Esophagus squamous epithelium (tissue), 5 donors: ENCODE data around the gene TNFRSF25. TPM values are rescaled to one million over a fixed set of nuclear protein-coding genes. Genes with fewer than 3 reads are reported as not detected.

Experiments used
- DNase-seq: peaks from one replicate; lab custom pipeline; 2025; lab: John Stamatoyannopoulos, UW
- H3K27ac ChIP-seq, 4 donors: fragments of 200-600 bp; sonication (generic); one replicate each; pipeline ENCODE4 v1.5.1; 2016 to 2019; ENCODE audit warnings: mild to moderate bottlenecking in 1 of 4
- H3K27me3 ChIP-seq, 4 donors: fragments of 200-600 bp; sonication (generic); 1 replicate in 3 of 4; 2 replicates in 1 of 4; pipeline versions ENCODE4 v1.5.1 to v1.6.0; 2017 to 2021; ENCODE audit warnings: antibody characterized with exemption in 1 of 4
- H3K36me3 ChIP-seq, 3 donors: fragments of 200-600 bp; sonication (generic); one replicate each; pipeline ENCODE4 v1.5.1; 2016 to 2019
- H3K4me1 ChIP-seq, 3 donors: fragments of 200-600 bp; sonication (generic); one replicate each; pipeline ENCODE4 v1.5.1; 2017 to 2019
- H3K4me3 ChIP-seq, 4 donors: fragments of 200-600 bp; sonication (generic); 1 replicate in 3 of 4; 2 replicates in 1 of 4; pipeline ENCODE4 v1.5.1; 2016 to 2019; ENCODE audit warnings: mild to moderate bottlenecking in 2 of 4, moderate library complexity in 1 of 4
- H3K9me3 ChIP-seq, 3 donors: fragments of 200-600 bp; sonication (generic); one replicate each; pipeline ENCODE4 v1.5.1; 2016 to 2019
- CTCF ChIP-seq, 6 experiments: fragments of 450-650 bp in 4 of 6; fragments of 200-600 bp in 2 of 6; sonication (generic) in 2 of 6; IDR thresholded peaks; one replicate each; pipeline ENCODE4 v1.5.1; 2016 to 2019; ENCODE audit warnings: antibody characterized with exemption in 6 of 6, mild to moderate bottlenecking in 4 of 6, moderate library complexity in 4 of 6
- POLR2A ChIP-seq, 4 donors: fragments of 450-650 bp; IDR thresholded peaks; one replicate each; pipeline ENCODE4 v1.6.1; 2017; ENCODE audit warnings: antibody characterized with exemption in 4 of 4, mild to moderate bottlenecking in 4 of 4, moderate library complexity in 3 of 4
- WGBS, 2 donors: methylation state at CpG; one replicate each; pipeline ENCODE4 v1.1.5; 2018; 5-methylcytosine and 5-hydroxymethylcytosine counted together
- intact Hi-C: fragments of 100-400 bp; cut with DNase I; formaldehyde crosslinking; loops from one replicate; pipeline ENCODE4 v1.15.0; 2022
- total RNA-seq, 4 donors: library from RNA; depleted of rRNA; stranded (reverse); fragments of >200 nt; gene quantifications; one replicate each; pipeline ENCODE4 v1.1.0, GENCODE V29; 2016
- donor health status: DM: yes; HTN: yes; CAD: no.

Gene TNFRSF25
- total RNA-seq, result 10 to 100 TPM; 22.1 to 47.3 (median 34.3) TPM

- Histone ChIP-seq H3K27ac (peak within 1 kb of the TSS in 2 of 4 donors; percentile 33 to 39), H3K9me3 (no peaks in the 10 kb centered on the region), H3K36me3 (peaks cover 26 to 100% (median 45%) of the 10 kb centered on the region in 3 donors), H3K4me3 (peak within 1 kb of the TSS; percentile 7 to 37 (median 24)), H3K27me3 (peaks cover 0 to 39% (median 0%) of the 10 kb centered on the region in 4 donors), H3K4me1 (peaks cover 2 to 12% (median 6%) of the 10 kb centered on the region in 3 donors)
- intact Hi-C loops, result no loop called here
- DNase-seq, result no peak
- no peak for TF ChIP-seq CTCF (IDR thresholded peaks at IDR 0.05)
- no peak for TF ChIP-seq POLR2A (IDR thresholded peaks at IDR 0.05)
- WGBS, 2 donors, result 50% methylated on average over 4 of the region's 43 CpGs; no CpG with 5 or more reads in 1 of the 2 donors
Observed at GRCh38 chr1:6466023-6466422, at the start of gene TNFRSF25. Gene TNFRSF25, minus strand, starts transcription at chr1:6466173. Its CDS starts 66 bp downstream, at chr1:6466107.

- no peaks in the 10 kb centered on the region for H3K27me3 ChIP-seq
- H3K36me3 ChIP-seq, result no peaks in the 10 kb centered on the region
- DNase-seq, result no peak
- H3K27ac ChIP-seq, result no peak overlapping the region
- intact Hi-C loops, result no loop called here
- peaks cover 16 to 41% (median 22%) of the 10 kb centered on the region in 3 donors for H3K4me1 ChIP-seq
- H3K9me3 ChIP-seq, result no peaks in the 10 kb centered on the region
- WGBS, 2 donors, result 90 to 93% methylated on average over 4 of the region's 4 CpGs
- TF ChIP-seq POLR2A (IDR thresholded peaks at IDR 0.05) (no peak), CTCF (IDR thresholded peaks at IDR 0.05) (no peak)
- no peak overlapping the region for H3K4me3 ChIP-seq
Observed at GRCh38 chr1:6515771-6516170, 49.8 kb upstream of the TNFRSF25 start.

GRCh38 chr1:6513320-6513801, 47.4 kb upstream of the TNFRSF25 start:
- intact Hi-C loops, result no loop called here
- DNase-seq, result no peak
- TF ChIP-seq CTCF (IDR thresholded peaks at IDR 0.05), result no peak
- TF ChIP-seq POLR2A (IDR thresholded peaks at IDR 0.05), result no peak
- no peak overlapping the region for H3K4me3 ChIP-seq
- no peak overlapping the region for H3K27ac ChIP-seq
- peaks cover 0 to 17% (median 7%) of the 10 kb centered on the region in 3 donors for H3K4me1 ChIP-seq
- no peaks in the 10 kb centered on the region for H3K36me3 ChIP-seq
- no peaks in the 10 kb centered on the region for H3K9me3 ChIP-seq
- 44 to 50% methylated on average over 3 to 5 of the region's 9 CpGs for WGBS, 2 donors
- peaks cover 0 to 9% (median 0%) of the 10 kb centered on the region in 4 donors for H3K27me3 ChIP-seq

- Histone ChIP-seq H3K27me3 (peaks cover 0 to 13% (median 0%) of the 10 kb centered on the region in 4 donors), H3K36me3 (no peaks in the 10 kb centered on the region), H3K4me3 (no peak overlapping the region), H3K4me1 (peaks cover 0 to 17% (median 7%) of the 10 kb centered on the region in 3 donors), H3K27ac (no peak overlapping the region), H3K9me3 (no peaks in the 10 kb centered on the region)
- intact Hi-C loops, result no loop called here
- TF ChIP-seq POLR2A (IDR thresholded peaks at IDR 0.05) (no peak), CTCF (IDR thresholded peaks at IDR 0.05) (no peak)
- DNase-seq, result no peak
- WGBS, 2 donors, result 68 to 72% methylated on average over 7 to 8 of the region's 8 CpGs
Observed at GRCh38 chr1:6512908-6513280, 46.9 kb upstream of the TNFRSF25 start.

GRCh38 chr1:6512245-6512907, 46.4 kb upstream of the TNFRSF25 start:
- Histone ChIP-seq H3K27me3 (peaks cover 0 to 15% (median 0%) of the 10 kb centered on the region in 4 donors), H3K9me3 (no peaks in the 10 kb centered on the region), H3K4me1 (peaks cover 0 to 17% (median 7%) of the 10 kb centered on the region in 3 donors), H3K27ac (no peak overlapping the region), H3K4me3 (no peak overlapping the region), H3K36me3 (no peaks in the 10 kb centered on the region)
- 84 to 92% methylated on average over 11 of the region's 19 CpGs for WGBS, 2 donors
- TF ChIP-seq CTCF (IDR thresholded peaks at IDR 0.05) (no peak), POLR2A (IDR thresholded peaks at IDR 0.05) (no peak)
- intact Hi-C loops, result no loop called here
- no peak for DNase-seq
